ENCODE measurements around the gene ASCC3.

DNA sequence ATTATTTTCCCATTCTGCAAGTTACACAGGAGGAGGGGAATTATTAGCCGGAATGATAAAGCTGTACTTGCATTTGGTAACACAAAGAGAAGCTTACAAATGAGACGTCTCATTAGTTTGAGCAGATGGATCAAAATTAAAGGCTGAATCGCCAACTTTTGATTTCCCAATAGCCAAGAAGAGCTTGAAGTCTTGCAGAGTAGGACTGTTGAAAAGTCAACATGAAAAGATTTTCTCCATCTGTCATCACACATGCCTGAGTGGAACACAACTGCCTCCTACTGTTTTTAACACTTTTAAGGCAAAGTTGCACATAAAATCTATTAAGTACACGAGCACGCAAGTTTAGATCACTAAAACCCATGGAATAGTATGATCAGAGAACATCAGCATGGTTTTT, 176.2 kb downstream of the ASCC3 start:
- TF ChIP-seq, protein P1, sequence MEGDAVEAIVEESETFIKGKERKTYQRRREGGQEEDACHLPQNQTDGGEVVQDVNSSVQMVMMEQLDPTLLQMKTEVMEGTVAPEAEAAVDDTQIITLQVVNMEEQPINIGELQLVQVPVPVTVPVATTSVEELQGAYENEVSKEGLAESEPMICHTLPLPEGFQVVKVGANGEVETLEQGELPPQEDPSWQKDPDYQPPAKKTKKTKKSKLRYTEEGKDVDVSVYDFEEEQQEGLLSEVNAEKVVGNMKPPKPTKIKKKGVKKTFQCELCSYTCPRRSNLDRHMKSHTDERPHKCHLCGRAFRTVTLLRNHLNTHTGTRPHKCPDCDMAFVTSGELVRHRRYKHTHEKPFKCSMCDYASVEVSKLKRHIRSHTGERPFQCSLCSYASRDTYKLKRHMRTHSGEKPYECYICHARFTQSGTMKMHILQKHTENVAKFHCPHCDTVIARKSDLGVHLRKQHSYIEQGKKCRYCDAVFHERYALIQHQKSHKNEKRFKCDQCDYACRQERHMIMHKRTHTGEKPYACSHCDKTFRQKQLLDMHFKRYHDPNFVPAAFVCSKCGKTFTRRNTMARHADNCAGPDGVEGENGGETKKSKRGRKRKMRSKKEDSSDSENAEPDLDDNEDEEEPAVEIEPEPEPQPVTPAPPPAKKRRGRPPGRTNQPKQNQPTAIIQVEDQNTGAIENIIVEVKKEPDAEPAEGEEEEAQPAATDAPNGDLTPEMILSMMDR (IDR thresholded peaks at IDR 0.05) = no peak
- TF ChIP-seq POLR2A (IDR thresholded peaks at IDR 0.05) = no peak

Data from testis (tissue), 2 donors.